Stimulated activated CD8-positive, alpha-beta memory T cell treated with anti-CD3 and anti-CD28 coated beads, Interleukin-4, amount 100 ng/mL, for 4 hours (primary cell): ENCODE measurements around the gene CORO2B.
"Not testable (repeated sequence)": the region's sequence is repeated elsewhere in the genome, so short reads cannot be mapped to it uniquely, and the experiment has no call there.

Source experiments
- DNase-seq, 2 donors: peaks; one replicate each; pipeline ENCODE4 v3.0.0-alpha.2; 2020; ENCODE audit warnings: low read depth in 2 of 2, low spot score in 1 of 2

CORO2B gene

DNA sequence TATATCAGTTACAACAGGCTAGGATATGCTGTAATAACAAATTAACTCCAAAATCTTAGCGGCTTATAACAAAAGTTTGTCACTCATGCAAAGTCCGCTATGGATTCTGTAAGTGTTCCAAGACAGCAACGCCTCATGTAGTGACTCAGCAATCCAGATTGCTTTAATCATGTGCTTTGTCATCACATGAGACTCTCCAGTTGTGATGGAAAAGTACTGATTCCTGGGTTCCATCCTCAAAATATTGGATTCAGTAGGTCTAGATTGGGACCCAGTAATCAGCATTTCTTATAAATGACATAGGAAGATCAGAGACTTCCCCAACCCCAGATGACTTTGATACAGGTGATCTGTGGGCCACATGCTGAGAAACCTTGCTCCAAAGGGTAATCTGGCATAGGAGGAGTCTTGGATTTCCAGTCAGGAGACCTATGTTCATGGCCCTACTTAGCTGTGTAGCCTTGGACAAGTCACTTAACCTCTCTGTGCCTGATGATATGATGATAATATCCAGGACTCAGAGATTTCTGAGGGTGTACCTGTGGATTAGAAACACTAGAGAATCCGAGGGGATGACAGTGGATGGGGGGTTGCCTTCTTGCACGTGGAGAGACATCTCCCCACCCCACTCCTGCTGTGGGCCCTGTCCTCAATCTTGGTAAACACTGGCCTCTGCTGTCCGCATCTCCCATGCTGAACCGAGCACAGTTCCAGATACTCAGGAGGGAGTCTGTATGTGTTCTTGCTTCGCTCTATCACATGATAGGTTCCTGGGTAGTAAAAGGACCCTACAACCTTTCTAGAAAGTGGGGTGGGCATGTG lies 65.5 kb downstream of the CORO2B start:
- DNase-seq = no peak

DNA sequence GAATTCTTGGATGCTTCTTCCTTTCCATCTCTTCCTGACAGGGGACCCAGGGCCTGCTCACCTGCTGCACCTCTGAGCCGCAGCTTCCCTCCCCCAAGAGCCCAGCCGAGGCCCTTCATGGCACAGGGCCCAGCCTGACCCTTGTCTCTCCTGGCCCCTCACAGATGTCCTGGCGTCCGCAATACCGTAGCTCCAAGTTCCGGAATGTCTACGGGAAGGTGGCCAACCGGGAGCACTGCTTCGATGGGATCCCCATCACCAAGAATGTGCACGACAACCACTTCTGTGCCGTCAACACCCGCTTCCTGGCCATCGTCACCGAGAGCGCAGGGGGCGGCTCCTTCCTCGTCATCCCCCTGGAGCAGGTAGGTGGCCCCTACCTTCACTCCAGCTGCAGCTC lies 66.2 kb downstream of the CORO2B start:
- DNase-seq = no peak

DNA sequence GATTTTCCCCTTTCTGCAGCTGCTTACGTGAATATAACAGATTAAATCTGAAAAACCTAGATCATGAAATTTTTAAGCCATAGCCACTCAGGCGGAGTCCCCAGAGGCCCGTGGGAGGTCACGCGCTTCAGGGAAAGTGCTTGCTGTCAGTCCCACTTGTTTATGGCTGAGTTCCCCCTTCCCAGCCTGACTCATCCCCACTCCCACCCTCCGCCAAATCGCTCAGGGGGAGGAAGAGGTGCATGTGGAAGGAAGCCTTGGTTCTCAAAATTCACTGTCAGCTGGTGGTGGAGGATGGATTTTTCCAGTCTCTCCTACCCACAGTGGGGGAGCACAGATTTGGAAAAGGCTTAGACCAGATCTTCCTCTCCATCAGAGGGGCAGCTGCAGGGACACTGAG lies 67.4 kb downstream of the CORO2B start:
- DNase-seq = no peak

DNA sequence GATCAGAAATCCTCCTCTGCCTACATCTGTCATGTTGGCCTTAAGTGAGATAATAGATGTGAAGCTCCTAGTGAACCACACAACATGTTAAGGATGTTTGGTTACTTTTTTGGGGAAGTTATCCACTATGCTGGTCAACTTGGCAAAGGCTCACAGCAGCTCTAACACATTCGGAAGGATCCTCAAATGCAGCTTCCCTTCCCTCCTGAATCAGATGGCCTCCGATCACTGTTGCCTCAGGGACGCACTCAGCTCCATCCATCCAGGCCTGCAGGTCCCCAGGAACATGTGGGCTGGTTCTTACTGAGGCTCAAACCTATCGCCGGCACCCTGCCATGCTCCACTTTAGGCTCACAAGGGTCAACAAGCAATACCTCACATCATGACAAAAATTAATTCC lies 67.9 kb downstream of the CORO2B start:
- DNase-seq = no peak

DNA sequence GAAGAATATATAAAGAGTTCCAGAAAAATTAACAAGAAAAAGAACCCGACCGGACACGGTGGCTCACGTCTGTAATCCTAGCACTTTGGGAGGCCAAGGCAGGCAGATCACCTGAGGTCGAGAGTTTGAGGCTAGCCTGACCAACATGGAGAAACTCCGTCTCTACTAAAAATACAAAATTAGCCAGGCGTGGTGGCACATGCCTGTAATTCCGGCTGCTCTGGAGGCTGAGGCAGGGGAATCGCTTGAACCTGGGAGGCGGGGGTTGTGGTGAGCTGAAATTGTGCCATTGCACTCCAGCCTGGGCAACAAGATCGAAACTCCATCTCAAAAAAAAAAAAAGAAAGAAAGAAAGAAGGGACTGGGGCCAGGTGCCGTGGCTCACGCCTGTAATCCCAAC lies 68.6 kb downstream of the CORO2B start:
- not testable (repeated sequence) for DNase-seq

DNA sequence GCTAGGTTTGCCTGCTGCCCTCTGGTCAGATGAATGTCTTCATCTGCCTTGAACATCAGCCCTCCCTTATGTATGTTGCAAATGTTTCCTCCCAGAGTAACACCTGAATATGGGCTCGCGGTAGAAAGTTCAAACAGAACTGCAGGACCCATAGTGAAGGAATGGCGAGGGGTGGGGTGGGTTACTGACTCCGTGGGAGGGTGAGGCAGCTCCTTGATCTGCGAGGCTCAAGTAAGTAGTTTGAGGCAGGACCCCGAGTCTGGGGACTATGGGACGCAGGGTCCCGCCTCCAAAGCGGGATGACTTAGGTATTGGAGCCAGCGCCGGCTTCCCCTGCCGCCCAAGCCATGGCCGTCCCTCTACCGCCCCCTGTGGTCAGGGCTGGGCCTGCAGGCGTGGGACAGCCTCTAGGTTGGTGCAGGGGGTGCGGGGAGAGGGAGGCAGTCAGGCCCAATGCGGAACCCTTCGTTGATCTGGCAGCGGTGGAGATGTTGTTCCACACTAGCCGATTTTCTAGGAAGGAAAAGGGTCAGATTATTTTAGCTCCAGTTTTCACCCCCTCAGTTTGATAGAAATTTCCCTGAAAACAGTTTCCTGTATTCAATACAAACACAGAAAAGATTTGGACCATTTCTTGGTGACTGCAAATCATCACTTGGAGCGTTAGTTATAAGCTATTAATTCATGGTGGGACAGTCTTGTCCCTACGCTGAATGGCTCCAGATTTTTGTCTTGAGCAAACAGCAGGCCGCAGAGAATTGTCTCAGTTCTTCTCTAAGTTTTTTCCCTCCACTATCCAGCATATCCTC lies 72.3 kb downstream of the CORO2B start:
- DNase-seq = no peak

DNA sequence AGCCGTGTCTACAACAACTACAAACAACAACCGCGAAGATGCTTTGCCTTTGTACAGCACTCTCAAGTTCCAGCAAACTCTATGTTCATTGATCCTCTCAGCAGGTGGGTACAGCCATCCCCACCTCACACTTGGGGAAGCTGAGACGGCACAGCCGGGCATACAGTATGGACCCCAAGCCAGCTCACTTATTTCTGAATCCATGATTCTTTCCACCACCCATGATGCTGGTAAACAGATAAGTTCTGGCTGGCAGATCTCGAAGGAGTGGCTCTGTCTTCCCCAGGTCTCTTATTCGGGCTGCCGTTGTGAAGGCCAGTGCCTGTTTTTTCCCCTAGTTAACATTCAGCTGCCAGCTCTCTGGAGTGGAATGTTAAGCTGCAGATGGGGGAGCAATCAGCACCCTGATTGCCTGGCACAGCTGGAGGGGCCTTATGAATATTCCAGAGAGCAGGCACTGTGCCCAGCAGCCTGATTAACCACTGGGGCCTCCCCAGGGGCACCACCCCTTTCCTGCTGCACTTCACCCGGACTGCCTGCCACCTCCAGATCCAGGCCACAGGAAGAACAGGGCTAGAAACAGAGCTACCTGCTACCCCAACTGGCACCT lies 73.2 kb downstream of the CORO2B start:
- DNase-seq = no peak

DNA sequence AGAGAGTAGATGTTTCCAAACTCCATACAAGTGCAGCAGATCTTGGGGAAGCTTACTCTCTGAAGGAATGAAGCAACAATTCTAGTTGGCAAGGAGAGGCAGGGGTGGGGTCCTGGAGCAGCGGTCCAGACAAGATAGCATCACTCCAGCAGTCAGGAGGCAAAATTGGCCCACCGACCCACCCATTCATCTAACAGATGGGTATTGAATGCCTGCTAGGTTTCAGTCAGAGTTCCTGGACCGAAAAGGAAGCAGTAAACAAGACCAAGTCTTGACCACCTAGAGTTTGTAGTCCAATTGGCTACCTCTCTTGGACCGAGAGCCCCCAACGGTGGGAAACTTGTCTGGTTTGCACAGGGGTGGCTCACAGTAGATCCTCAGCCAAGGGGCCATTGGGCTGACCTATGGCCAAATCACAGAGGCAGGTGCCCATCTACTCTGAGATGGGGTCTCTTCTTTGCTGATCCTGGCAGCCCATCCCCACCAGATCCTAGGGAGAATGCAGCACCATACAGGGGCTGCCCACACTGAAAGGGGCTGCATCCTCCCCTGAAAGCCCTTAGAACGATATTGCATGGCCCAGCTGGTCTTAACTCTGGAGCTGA lies 74.3 kb downstream of the CORO2B start:
- no peak for DNase-seq

DNA sequence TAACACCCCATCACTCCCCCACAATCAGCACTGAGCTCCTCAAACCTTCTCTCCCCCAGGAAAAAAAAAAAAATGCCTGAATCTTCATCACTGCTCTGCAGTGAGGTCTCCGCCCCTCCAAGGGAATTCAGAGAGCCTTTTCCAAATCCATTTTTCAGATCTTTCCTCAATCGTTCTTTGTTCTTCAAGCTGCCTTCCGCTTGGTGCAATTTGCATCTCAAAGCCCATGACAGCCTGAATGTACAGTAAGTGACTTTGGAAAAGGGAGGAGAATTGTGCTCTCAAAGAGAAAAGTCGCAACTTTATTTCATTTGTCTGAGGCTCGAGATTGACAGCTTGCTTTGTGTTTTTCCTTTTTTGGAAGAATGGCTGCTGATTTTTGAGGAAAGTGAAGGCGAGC lies 75.0 kb downstream of the CORO2B start:
- DNase-seq = no peak

DNA sequence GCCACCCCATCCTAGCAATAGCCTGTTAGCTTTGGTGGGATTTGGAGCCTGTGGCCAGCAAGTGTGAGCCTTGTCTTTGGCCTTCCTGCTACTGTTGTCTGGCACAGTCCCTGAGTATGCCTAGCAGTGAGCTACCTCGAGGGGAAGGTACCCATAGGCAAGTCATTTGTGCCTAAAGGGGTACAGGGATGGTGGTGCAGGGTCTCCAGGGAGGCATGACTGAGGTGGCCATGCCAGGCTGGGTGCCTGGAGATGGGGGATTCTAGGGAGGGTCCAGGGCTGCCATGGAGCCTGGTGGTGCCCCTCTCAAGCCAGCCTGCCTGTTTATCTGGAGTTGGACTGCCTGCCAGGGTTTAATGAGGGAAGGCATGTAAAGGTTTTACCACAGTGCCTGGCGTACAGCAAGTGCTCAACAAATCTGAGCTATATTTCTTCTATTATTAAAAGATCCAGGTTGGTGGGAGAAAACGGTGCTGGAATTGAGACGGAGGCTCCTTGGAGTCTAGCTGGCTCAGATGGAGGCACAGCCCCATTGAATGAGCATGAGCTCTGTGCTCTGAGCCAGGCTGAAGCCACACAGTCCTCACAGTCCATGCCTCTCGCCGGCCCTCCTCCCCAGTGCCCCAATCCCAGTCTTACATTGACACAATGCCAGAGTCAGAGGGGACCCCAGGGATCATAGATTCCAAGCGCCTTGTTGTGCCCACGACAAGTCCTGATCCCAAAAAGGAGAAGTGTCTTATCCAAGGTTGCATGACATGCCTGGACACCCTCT lies 76.2 kb downstream of the CORO2B start:
- DNase-seq = no peak

DNA sequence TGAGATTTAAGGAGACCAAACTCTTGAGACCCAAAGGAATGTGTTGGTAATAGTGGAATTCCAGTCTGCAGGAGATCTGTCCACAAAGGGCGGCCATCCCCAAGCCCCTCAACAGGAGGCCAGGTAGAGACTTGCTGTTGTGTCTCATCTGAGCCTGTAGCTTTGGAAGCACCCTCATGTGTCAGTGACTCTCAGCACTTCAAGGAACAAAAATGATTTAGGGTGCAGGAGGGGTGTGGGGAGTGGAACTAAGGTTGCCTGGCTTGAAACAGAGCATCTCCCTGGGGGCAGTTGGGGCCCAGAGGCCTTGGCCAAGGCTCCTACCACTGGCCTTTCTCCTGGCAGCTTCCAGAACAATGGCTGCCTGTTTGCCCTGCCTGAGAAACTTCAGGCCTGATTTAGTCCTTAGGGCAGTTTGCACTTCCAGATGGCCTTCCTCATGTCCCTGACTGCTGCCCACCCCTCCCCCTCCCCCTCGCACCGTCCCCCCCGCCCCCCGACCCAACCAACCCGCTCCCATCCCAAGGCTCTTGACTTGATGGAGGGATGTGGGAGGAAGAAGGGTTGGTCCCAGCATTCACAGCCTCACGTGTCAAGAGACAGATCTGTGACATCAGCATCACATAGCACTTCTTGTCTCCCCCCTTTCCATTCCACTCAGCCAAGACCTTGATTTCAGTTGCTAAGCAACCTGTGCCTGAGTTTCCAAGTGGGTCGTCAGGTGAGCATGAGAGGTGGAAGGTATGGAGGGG lies 77.1 kb downstream of the CORO2B start:
- no peak for DNase-seq

DNA sequence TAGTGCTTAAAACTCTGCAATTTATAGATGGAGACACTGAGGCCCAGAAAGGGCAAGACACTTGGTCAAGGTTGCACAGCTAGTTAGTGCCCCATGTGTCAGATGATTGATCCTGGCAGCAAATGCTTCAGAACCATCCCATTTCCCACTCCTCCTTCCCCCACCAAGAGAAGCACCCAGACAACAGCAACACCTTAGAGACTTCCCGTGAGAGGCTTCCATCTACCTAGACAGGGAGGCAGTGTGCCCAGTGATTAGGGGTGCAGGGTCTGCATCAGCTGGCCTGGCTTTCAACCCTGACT lies 77.6 kb downstream of the CORO2B start:
- no peak for DNase-seq

DNA sequence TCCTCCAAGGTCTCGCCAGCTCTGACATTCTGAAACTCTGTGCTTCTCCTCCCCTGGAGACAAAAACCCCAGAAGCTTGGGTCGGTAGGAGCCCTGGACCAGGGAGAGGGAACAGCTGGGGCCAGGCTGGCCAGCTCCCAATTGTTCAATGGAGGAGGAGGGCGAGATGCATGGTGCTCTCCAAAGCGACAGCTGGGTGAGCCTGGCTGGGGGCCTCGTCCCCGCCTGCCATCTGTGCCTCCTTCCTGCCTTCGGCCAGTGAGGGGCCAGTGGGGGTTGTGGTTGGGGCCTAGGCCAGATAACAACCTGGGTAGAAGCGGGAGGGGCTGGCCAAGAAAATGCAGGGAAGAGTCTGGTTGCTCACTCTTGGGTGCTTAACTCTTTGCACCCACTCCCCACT lies 79.4 kb downstream of the CORO2B start:
- DNase-seq = no peak

DNA sequence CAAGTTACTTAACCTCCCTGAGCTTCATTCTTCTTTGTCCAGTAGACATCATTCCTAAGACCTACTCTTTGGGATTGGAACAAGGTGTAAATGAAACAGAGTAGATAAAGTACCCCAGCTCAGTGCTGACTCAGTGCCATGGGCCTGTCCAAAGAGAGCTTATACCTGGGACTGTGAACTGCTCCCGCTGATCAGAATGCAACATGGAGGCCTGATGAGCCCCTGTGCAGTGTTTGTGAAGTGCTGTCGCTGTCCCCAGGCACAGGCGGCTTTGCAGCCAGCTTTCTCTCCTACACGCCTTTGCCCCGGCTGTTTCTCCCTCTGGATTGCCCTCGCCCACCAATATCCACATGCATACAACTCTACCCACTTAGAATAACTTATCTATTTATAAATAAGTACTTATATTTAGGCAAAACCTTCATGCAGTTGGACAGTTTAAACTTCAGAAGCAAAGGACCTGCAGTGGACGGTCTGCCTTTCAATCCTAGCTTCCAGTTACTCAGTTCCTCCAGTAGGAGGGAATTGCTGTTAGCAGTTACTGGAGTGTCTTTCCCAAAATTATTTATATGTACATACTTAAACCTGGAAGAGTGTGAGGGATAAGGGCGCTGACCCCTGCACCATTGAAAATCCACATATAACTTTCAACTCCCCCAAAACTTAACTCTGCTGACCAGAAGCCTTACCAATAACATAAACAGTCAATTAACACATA lies 80.0 kb downstream of the CORO2B start:
- DNase-seq = no peak

DNA sequence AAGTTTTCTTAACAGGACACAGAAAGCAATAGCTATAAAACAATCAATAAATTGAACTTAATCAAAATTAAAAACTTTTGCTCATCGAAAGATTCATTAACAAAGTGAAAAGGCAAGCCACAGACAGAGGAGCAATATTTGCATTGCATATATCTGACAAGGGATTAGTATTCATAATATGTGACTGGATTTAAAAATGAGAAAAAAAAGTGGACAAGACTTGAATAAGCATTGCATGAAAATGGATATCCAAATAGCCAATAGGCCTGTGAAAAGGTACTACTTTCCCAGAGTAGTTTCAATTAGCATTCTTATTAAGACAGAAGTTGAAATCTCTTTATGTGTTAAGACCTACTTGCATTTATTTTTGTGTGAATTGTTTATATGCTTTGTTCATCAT lies 84.7 kb downstream of the CORO2B start:
- no peak for DNase-seq

DNA sequence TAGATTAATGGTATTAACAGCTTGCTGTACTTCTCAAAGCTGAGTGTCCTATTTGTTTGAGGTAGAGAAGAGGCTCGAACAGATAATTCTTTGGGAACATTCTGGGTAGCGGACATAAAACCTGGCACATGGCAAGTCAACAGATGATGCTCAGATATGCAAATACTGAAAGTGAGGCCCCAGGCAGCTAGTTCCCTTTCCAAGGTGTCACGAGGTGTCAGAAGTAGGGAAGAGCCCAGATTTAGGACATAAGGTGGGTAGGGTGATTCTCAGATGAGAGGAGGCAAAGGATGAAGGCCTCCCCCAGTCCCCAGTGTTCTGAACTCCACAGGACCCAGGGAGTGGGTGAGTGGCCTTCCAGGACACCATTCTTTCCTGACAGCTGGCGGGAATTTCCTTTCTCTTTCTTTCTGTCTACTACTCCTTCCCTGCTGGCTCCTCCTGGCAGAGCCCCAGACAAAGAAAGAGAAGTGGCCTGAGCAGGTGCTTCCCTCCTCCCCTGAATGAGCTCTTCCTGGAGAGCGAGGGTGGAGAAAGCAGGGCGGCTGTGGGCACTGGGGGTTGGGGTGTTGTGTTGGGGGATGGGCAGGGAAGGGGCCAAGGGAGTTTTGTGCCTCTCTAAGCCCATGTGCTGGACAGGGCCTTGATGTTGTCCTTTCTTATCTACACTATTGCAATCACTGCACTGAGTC lies 87.5 kb downstream of the CORO2B start:
- DNase-seq = no peak

DNA sequence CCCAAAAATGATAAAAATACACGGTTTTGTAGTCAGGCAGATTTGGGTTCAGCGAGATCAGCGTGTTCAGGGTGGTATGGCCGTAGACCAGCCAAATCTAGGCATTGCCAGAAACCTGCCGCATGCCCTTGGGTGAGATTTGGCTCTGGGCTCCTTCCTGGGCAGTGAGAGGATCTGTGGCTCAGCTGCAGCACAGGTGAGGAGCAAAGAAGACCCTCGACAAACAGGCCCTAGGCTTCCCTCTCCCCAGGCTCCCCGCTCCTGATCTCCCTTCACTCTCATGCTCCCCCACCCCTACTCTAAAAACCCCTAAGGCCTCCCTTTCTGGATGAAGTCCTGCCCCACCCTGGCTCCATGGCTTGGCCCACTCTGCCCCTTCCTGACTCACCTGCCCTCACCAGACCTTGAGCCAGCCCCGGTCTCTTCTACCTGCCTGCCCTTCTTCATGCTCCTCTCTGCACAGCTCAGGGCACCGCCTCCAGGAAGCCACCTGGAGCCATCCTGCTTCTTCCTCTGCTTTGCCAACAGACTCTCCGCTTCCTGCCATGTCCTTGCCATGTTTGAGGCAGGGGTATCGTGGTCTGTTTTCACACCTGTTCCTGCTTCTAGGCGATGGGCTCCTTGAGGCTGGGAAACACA lies 88.1 kb downstream of the CORO2B start:
- DNase-seq = no peak

DNA sequence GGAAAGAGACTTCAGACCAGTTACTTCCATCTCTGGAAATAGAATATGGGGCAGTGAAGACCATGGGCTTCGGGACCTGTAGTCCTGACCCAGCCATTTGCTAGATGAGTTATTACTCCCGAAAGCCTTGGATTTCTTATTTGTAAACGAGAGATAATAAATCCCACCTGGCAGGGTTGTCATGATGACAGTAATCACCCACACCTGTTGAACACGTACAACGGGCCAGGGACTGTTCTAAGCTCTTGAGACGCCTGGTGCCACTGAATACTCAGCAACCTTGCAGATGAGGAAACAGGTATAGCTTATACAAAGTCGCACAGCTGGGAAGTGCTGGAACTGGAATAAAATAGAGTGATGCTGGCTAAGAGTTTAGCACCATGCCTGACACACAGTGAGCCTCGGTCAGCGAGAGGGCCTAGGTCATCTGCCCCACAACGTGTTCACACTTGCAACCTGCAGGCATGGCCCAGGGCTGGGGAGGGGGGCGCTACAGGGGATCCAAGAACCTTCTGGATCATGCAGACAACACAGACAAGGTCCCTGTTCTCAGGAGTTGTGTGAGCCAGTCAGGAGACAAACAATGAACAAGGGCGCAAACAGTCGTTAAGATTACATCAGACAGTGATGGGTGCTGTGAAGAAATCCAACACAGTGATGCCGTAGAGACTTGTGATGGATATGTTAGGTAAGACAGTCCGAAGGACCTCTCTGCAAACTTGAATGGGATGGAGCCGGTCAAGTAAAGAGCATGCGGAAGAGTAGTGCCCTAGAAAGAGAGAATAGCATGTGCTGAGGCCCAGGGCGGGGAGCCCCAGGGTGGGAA lies 89.2 kb downstream of the CORO2B start:
- no peak for DNase-seq
